HG02588 (cell line): ENCODE measurements around the gene POP7.
A peak's percentile ranks its signal among the peaks of the same experiment; 100 is the strongest.
"Not testable (repeated sequence)": the region's sequence is repeated elsewhere in the genome, so short reads cannot be mapped to it uniquely, and the experiment has no call there.

Experiments
- ATAC-seq: cut with Tn5 transposase; IDR thresholded peaks from one replicate; pipeline ENCODE4 v1.9.1; 2021; ENCODE audit warnings: mild to moderate bottlenecking, moderate library complexity; ENCODE audit not compliant: unreplicated experiment

Gene POP7

DNA sequence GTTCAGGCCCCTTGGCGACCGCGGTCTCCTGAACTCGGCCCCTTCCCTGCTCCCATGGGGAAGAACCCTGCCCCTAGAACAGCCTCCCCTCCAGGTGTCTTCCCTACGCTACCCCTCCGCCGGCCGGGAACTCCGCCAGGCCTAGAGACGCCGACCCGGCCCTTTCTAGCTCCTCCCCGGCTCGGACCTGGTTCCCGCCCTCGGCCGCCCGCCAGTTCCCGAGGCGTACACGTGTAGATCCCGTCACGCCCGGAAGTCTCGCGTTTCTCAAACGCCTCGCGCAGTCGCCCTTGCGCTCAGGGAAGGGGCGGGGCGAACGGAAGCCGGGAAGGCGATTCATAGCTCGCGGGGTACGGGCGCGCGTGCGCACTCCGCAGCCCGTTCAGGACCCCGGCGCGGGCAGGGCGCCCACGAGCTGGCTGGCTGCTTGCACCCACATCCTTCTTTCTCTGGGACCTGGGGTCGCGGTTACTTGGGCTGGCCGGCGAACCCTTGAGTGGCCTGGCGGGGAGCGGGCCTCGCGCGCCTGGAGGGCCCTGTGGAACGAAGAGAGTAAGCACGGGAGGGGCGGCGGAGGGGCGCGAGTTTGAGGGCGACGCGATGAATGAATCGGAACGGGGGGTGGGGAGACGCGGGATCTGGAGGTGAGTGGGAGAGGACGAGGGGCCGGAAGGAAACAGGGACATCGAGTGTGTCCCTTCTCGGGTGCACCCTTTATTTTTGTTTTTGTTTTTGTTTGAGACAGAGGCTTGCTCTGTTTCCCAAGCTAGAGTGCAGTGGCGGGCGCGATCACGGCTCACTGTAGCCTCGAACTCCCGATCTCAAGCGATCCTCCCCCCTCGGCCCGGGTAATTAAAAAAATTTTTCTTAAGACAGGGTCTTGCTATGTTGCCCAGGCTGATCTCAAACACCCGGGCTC lies at the start of gene POP7:
POP7 (plus strand) TSS at position 369 of the 919 bp plus-strand sequence. CDS start 710 bp downstream, outside the sequence.
- peak; percentile 86 for ATAC-seq

- ATAC-seq, result not testable (repeated sequence)
These were observed 43.6 kb upstream of the POP7 start for GRCh38 chr7:100662194-100662776.

DNA sequence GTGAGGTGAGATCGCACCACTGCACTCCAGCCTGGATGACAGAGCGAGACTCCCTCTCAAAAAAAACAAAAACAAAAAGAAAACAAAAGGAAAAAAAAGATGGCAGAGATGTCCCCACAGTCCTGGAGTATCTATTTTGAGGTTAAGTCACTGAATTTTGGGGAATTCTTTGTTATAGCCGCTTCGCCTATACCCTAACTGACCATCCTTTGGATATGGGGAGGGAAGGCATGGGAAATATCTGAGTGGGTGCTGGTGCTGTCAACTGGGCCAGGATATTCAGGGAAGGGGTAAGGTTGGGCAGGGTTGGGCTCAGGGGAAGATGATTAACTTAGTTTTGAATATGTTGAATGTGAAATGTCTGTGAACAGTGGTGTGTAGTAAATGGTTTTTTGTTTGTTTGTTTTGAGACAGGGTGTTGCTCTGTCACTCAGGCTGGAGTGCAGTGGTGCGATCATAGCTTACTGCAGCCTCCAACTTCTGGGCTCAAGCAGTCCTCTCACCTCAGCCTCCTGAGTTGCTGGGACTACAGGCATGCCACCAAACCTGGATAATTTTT lies 40.7 kb upstream of the POP7 start:
- no peak for ATAC-seq

DNA sequence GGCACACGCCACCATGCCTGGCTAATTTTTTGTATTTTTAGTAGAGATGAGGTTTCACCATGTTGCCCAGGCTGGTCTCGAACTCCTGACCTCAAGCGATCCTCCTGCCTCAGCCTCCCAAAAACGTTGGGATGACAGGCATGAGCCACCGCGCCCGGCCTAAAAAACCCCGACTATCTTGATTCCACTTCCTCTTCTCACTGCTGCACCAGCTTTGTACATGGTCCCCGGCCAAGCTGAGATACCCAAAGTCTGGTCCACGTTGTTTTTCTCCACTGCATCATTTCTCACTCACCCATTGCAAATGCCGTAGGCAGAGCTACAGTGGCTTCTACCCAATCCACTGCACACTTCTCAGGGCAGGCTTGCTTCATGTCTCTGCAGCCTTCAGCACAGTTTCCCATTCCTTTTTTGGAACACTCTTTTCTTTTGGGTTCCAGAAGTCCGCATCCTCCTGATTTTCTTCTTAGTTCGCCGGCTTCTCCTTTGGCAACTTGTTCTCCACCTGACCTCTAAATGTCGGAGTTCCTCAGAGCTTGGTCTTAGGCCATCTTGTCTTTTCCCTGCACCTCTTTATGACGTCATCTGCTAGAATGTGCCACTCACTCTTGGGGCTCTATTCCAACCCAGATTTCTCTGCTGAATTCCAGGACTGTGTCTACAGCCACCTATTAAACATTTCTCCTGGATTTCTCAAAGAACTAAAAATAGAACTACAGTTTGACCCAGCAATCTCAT lies 38.4 kb upstream of the POP7 start:
- ATAC-seq, result no peak

DNA sequence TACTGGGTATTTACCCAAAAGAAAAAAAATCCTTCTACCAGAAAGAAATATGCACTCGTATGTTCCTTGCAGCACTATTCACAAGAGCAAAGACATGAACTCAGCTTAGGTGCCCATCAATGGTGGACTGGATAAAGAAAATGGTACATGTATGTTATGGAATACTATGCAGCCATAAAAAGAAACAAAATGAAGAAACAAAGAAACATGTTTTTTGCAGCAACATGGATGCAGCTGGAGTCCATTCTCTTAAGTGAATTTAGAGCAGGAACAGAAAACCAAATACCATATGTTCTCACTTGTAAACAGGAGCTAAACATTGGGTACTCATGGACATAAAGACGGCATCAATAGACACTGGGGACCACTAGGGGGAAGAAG lies 37.9 kb upstream of the POP7 start:
- ATAC-seq, result no peak

DNA sequence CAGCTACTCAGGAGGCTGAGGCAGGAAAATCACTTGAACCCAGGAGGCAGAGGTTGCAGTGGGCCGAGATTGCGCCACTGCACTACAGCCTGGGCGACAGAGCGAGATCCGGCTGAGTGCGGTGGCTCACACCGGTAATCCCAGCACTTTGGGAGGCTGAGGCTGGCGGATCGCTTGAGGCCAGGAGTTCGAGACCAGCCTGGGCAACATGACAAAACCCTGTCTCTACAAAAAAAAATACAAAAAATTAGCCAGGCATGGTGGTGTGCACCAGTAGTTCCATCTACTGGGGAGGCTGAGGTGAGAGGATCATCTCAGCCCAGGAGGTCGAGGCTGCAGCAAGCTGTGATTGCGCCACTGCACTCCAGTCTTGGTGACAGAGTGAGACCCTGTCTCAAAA lies 36.8 kb upstream of the POP7 start:
- ATAC-seq, result not testable (repeated sequence)

DNA sequence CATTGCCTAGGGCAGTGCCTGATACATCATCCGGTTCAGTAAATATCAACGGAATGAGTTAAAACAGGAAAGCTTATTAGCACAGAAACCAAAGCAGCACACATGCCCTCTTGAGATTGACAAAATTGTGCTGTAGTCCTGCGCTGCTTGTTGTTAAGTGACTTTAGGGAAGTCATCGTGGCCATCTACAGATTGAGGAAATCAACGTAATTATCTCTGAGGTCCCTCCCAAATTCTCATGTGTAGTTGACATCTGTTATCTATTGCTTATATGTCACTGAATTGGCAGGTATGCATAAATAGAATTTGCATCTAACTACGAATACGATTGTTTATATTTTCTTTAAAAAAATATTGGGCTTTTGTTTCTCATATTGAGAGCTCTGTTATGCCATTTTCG lies 35.8 kb upstream of the POP7 start:
- no peak for ATAC-seq

DNA sequence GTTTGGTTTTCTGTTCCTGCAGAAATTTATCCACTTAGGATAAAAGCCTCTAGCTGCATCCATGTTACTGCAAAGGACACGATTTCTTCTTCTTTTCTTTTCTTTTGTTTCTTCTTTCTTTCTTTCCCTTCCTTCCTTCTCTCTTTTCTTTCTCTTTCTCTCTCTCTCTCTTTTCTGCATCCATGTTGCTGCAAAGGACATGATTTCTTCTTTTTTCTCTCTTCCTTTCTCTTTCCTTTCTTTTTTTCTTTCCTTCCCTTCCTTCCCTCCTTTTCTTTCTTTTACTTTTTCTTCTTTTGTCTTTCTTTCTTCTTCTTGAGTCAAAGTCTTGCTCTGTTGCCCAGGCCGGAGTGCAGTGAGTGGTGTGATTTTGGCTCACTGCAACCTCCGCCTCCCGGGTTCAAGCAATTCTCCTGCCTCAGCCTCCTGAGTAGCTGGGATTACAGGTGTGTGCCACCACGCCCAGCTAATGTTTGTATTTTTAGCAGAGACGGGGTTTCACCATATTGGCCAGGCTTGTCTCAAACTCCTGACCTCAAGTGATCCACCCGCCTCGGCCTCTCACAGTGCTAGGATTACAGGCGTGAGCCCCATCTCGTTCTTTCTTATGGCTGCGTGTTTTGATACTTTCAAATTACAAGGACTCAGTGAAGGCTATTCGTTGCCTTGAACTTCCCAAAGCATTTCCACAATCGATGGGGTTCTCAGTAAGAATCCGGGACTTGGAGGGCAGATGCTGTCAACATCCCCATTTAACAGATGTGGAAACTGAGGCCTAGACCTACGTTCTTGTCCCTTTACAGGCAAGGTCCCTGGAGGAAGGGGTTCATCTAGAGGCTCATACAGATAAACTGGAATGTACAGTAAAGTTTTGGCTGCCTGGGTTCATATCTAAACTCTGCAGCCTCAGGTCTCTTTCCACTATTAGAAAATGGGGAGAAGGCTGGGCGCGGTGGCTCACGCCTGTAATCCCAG lies 34.3 kb upstream of the POP7 start:
- no peak for ATAC-seq

DNA sequence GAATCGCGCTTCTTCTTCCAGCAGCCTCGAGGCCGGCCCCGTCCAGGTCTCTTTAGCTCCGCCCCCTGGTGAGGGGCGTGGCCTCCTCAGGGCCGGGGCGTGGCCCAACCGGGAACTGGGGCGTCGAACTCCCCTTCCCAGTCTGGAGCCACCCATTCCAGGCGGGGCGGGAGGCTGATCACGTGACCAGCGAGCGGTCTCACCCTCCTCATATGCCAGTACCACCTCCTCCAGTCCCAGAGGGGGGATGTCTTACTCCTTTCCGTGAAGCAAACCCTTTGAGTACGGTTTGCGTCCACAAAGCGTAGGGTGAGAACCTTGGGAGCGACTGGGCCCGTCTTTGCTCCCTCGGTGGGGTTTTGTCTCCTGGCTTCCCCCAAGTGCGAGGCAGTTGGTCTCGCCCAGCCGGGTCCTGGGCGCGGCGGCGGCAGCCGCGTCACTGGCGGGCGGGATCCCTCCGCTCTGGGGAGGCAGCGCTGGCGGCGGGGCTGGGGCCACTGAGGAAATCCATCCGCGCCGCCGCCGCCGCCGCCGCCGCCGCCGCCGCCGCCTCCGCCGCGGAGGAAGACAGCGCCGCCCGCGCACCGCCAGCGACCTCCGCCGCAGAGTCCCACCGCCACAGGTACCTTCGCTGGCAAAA lies 32.5 kb upstream of the POP7 start, which contains the start of gene GNB2:
GNB2 (plus strand) TSS at position 439 of the 640 bp plus-strand sequence. CDS start 2,526 bp downstream, outside the sequence.
- ATAC-seq, result peak; percentile 63

- peak; percentile 2 for ATAC-seq
These were observed 31.9 kb upstream of the POP7 start for GRCh38 chr7:100673942-100674410.

- ATAC-seq, result no peak
These were observed 31.4 kb upstream of the POP7 start for GRCh38 chr7:100674411-100675104.

DNA sequence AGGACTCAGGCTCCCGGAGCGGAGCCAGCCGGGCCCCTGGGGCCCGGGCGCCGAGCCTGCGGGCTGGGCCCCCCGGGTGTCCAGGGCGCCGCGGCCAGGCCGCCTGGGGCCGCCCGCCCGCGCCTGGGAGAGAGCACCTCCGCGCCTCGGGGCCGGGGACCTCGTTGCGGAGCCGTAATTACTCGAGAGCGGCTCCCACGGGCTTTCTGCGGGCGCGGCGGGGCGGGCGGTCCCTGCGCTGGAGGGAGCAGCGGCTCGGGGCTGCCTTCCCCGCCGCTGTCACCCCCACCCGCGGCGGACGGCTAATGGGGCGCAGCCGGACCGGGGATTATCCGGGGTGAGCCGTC lies 30.8 kb upstream of the POP7 start:
- ATAC-seq, result no peak

DNA sequence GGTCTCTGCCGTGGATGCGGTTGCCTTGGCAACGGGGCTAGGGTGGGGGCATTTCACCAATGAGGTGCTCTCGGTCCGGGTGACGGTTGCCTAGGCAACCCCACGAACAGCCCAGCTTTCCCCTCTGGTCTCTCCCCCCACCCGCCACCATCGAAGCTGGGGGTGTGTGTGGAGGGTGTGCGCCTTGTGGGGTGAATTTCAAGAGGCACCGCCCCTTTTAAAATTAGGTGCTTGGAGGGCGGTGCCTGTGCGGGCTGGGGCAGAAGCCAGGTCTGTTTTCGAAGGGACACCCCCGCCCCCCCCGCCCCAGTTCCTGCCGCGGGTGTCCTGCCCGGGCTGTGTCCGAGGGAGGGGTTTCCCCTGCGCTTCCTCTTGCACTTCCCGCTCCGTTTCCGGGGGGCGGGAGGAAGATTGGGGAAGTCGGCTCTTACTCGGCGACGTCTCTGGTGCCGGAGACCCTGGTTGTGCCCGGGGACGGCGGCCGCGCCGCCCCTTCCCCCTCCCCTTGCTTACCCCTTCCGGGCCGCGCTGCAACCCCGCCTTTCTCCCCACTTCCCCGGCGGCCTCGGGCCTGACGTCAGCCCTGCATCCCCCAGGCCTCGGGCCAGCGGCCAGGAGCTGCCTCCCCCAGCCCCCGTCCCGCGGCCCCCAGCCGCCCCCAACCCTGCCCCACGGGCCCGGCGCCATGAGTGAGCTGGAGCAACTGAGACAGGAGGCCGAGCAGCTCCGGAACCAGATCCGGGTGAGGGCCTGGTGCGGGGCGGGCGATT lies 30.2 kb upstream of the POP7 start:
- ATAC-seq, result peak; percentile 29

GRCh38 chr7:100676501-100677306 lies 29.2 kb upstream of the POP7 start:
- ATAC-seq, result no peak

DNA sequence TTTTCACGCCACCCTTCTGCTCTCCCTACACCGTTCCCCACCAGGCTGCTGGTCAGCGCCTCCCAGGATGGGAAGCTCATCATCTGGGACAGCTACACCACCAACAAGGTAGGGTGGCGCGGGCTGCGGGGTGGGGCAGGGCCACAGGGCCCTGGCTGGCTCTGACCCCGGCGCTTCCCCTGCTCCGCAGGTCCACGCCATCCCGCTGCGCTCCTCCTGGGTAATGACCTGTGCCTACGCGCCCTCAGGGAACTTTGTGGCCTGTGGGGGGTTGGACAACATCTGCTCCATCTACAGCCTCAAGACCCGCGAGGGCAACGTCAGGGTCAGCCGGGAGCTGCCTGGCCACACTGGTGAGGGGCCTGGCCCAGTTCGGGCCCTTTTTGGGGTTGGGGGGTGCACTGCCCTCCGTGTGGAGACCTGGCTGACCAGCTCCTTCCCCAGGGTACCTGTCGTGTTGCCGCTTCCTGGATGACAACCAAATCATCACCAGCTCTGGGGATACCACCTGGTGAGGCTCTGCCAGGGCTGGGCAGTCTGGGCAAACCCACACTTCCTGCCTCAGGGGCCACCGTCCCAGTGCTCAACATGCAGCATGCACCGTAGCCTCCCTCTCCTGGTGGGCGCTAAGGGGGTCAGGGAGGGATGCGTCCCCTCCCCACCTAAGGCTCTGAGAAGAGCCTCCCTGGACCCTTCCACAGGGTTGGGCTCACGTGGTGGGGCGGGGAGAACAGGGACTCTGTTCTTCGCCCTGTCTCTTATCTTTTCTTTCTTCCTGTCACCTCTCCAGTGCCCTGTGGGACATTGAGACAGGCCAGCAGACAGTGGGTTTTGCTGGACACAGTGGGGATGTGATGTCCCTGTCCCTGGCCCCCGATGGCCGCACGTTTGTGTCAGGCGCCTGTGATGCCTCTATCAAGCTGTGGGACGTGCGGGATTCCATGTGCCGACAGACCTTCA lies 28.3 kb upstream of the POP7 start:
- ATAC-seq, result no peak

GRCh38 chr7:100678291-100678984 lies 27.5 kb upstream of the POP7 start:
- ATAC-seq, result no peak
